ENCODE measurements around the gene ZBTB20. TPM values are rescaled to one million over a fixed set of nuclear protein-coding genes. Genes with fewer than 3 reads are reported as not detected.

ZBTB20 gene
- polyA plus RNA-seq, 1 of the 3 experiments (the other 2 are of a cell fraction): 0.43 TPM

GRCh38 chr3:114725966-114726365, 421.1 kb downstream of the ZBTB20 start:
- no peaks in the 10 kb centered on the region for H3K79me2 ChIP-seq (ENCODE audit: insufficient read depth)
- WGBS (ENCODE audit: low lambda C conversion rate): 96% methylated on average over 3 of the region's 3 CpGs
- H3K9me2 ChIP-seq: no peaks in the 10 kb centered on the region
- no peaks in the 10 kb centered on the region for H4K20me1 ChIP-seq (ENCODE audit: insufficient read depth)
- no peaks in the 10 kb centered on the region for H3K4me1 ChIP-seq (ENCODE audit: control insufficient read depth in 1 of 2, insufficient read depth in 2 of 2, low read depth in 1 of 2, low read length in 1 of 2)
- H3K4me3 ChIP-seq (ENCODE audit: low read depth in 2 of 2, low read length in 1 of 2): no peak overlapping the region
- no peak for TF ChIP-seq MXI1 (IDR thresholded peaks at IDR 0.05; ENCODE audit: low read depth, low read length)
- TF ChIP-seq, protein P1, sequence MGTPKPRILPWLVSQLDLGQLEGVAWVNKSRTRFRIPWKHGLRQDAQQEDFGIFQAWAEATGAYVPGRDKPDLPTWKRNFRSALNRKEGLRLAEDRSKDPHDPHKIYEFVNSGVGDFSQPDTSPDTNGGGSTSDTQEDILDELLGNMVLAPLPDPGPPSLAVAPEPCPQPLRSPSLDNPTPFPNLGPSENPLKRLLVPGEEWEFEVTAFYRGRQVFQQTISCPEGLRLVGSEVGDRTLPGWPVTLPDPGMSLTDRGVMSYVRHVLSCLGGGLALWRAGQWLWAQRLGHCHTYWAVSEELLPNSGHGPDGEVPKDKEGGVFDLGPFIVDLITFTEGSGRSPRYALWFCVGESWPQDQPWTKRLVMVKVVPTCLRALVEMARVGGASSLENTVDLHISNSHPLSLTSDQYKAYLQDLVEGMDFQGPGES (IDR thresholded peaks at IDR 0.05; ENCODE audit: low read depth, low read length): no peak
- no peak for TF ChIP-seq RAD21 (IDR thresholded peaks at IDR 0.05; ENCODE audit: low read length)
- no peak for TF ChIP-seq RCOR1 (IDR thresholded peaks at IDR 0.05; ENCODE audit: low read length)
- no peak for TF ChIP-seq CHD2 (IDR thresholded peaks at IDR 0.05; ENCODE audit: low read length, partially characterized antibody)
- no peak for TF ChIP-seq SMC3 (IDR thresholded peaks at IDR 0.05; ENCODE audit: low read depth, low read length)
- no peak for TF ChIP-seq GABPA (IDR thresholded peaks at IDR 0.05; ENCODE audit: low read depth)
- no peak for TF ChIP-seq TAF1 (IDR thresholded peaks at IDR 0.05; ENCODE audit: borderline replicate concordance, low read depth, low read length)
- no peak for TF ChIP-seq USF1 (IDR thresholded peaks at IDR 0.05; ENCODE audit: borderline replicate concordance, low read depth)
- no peak for TF ChIP-seq SIN3A (IDR thresholded peaks at IDR 0.05; ENCODE audit: borderline replicate concordance, low read depth, low read length)
- no peak for TF ChIP-seq PBX3 (IDR thresholded peaks at IDR 0.05)
- TF ChIP-seq, protein P2, sequence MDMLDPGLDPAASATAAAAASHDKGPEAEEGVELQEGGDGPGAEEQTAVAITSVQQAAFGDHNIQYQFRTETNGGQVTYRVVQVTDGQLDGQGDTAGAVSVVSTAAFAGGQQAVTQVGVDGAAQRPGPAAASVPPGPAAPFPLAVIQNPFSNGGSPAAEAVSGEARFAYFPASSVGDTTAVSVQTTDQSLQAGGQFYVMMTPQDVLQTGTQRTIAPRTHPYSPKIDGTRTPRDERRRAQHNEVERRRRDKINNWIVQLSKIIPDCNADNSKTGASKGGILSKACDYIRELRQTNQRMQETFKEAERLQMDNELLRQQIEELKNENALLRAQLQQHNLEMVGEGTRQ (IDR thresholded peaks at IDR 0.05; ENCODE audit: borderline replicate concordance, low read depth, low read length): no peak
- no peak overlapping the region for H2AFZ ChIP-seq (ENCODE audit: low read depth)
- no peak for DNase-seq
- H3K27ac ChIP-seq (ENCODE audit: low read depth in 2 of 2, low read length in 1 of 2): no peak overlapping the region
- H3K36me3 ChIP-seq (replicated peaks in 1 of 2; ENCODE audit: control insufficient read depth in 1 of 2, insufficient read depth in 2 of 2, low read length in 1 of 2): no peaks in the 10 kb centered on the region
- no peak overlapping the region for H3K9ac ChIP-seq
- POLR2A ChIA-PET: no interaction called here
- CTCF ChIA-PET: no interaction called here
- H3K27me3 ChIP-seq (ENCODE audit: insufficient read depth): no peaks in the 10 kb centered on the region
- H3K4me2 ChIP-seq: no peak overlapping the region
- no peaks in the 10 kb centered on the region for H3K9me3 ChIP-seq
- no peaks in the 10 kb centered on the region for H3F3A ChIP-seq (replicated peaks; ENCODE audit: insufficient read depth)

- no peak overlapping the region for H3K9ac ChIP-seq
- no peaks in the 10 kb centered on the region for H3K9me2 ChIP-seq
- no peaks in the 10 kb centered on the region for H3K27me3 ChIP-seq (ENCODE audit: insufficient read depth)
- no peaks in the 10 kb centered on the region for H4K20me1 ChIP-seq (ENCODE audit: insufficient read depth)
- 57% methylated on average over 1 of the region's 1 CpG for WGBS (ENCODE audit: low lambda C conversion rate)
- no peaks in the 10 kb centered on the region for H3K36me3 ChIP-seq (replicated peaks in 1 of 2; ENCODE audit: control insufficient read depth in 1 of 2, insufficient read depth in 2 of 2, low read length in 1 of 2)
- no peak for DNase-seq
- H3K9me3 ChIP-seq: no peaks in the 10 kb centered on the region
- ChIA-PET POLR2A (no interaction called here), CTCF (interaction anchor here (0.6 to 1.4 kb wide), 3 partner anchors 10 to 1977 kb away, joined by 3 read pairs; no protein-coding TSS in a partner anchor)
- H3K4me2 ChIP-seq: no peak overlapping the region
- no peak overlapping the region for H2AFZ ChIP-seq (ENCODE audit: low read depth)
- H3K27ac ChIP-seq (ENCODE audit: low read depth in 2 of 2, low read length in 1 of 2): no peak overlapping the region
- H3K4me3 ChIP-seq (ENCODE audit: low read depth in 2 of 2, low read length in 1 of 2): no peak overlapping the region
- no peaks in the 10 kb centered on the region for H3K79me2 ChIP-seq (ENCODE audit: insufficient read depth)
- H3K4me1 ChIP-seq (ENCODE audit: control insufficient read depth in 1 of 2, insufficient read depth in 2 of 2, low read depth in 1 of 2, low read length in 1 of 2): no peaks in the 10 kb centered on the region; a peak in 1 of 4 replicates
- no peaks in the 10 kb centered on the region for H3F3A ChIP-seq (replicated peaks; ENCODE audit: insufficient read depth)
- TF ChIP-seq CTCF (IDR thresholded peaks at IDR 0.05) (no peak), GABPA (IDR thresholded peaks at IDR 0.05; ENCODE audit: low read depth) (no peak), SIN3A (IDR thresholded peaks at IDR 0.05; ENCODE audit: borderline replicate concordance, low read depth, low read length) (no peak), POLR2AphosphoS5 (IDR thresholded peaks at IDR 0.05; ENCODE audit: low read depth, low read length) (no peak), MAX (IDR thresholded peaks at IDR 0.05; ENCODE audit: low read depth) (no peak), YY1 (IDR thresholded peaks at IDR 0.05; ENCODE audit: low read depth) (no peak), MEF2A (IDR thresholded peaks at IDR 0.05; ENCODE audit: borderline replicate concordance, low read depth) (no peak), NRF1 (IDR thresholded peaks at IDR 0.05; ENCODE audit: low read depth, low read length) (no peak), EP300 (IDR thresholded peaks at IDR 0.05; ENCODE audit: borderline replicate concordance in 1 of 2, low read depth in 1 of 2, low read length in 1 of 2) (no peak), GATA2 (CRISPR knock-in tag; IDR thresholded peaks at IDR 0.05) (no peak)
- TF ChIP-seq, protein P1 (IDR thresholded peaks at IDR 0.05; ENCODE audit: low read depth, low read length): no peak
These were observed 424.6 kb downstream of the ZBTB20 start for GRCh38 chr3:114722530-114722929.

All from SK-N-SH (cell line).